ENCODE data around the gene GALNS. TPM values are rescaled to one million over a fixed set of nuclear protein-coding genes. Genes with fewer than 3 reads are reported as not detected.

Gene GALNS
- total RNA-seq, 2 donors from 2014 or later = 24.8 to 38.7 TPM

GRCh38 chr16:88779406-88780141, 77.2 kb downstream of the GALNS start:
- H3K36me3 ChIP-seq = no peaks in the 10 kb centered on the region
- no peaks in the 10 kb centered on the region for H3K9me3 ChIP-seq
- H3K4me3 ChIP-seq = no peak overlapping the region
- H3K27me3 ChIP-seq (replicated peaks; ENCODE audit: insufficient read depth) = no peaks in the 10 kb centered on the region
- H3K27ac ChIP-seq = no peak overlapping the region
- ATAC-seq (ENCODE audit: insufficient number of reproducible peaks, low FRiP score, low read depth) (no peak), DNase-seq (ENCODE audit: low spot score) (no peak)
- H3K4me1 ChIP-seq (ENCODE audit: control insufficient read depth in 1 of 2, low read depth in 2 of 2) = peaks cover 26 to 43% of the 10 kb centered on the region in 2 donors
- TF ChIP-seq CTCF (IDR thresholded peaks at IDR 0.05) = no peak

- Histone ChIP-seq H3K4me1 (ENCODE audit: control insufficient read depth in 1 of 2, low read depth in 2 of 2) (peaks cover 21 to 46% of the 10 kb centered on the region in 2 donors), H3K27ac (no peak overlapping the region), H3K4me3 (no peak overlapping the region), H3K9me3 (no peaks in the 10 kb centered on the region), H3K36me3 (no peaks in the 10 kb centered on the region), H3K27me3 (replicated peaks; ENCODE audit: insufficient read depth) (no peaks in the 10 kb centered on the region)
- DNase-seq (ENCODE audit: low spot score) (no peak), ATAC-seq (ENCODE audit: insufficient number of reproducible peaks, low FRiP score, low read depth) (no peak)
- no peak for TF ChIP-seq CTCF (IDR thresholded peaks at IDR 0.05)
Measured at GRCh38 chr16:88778541-88779065, 78.1 kb downstream of the GALNS start.

- no peak overlapping the region for H3K4me3 ChIP-seq
Measured at GRCh38 chr16:88778271-88778525, 78.5 kb downstream of the GALNS start.

DNA sequence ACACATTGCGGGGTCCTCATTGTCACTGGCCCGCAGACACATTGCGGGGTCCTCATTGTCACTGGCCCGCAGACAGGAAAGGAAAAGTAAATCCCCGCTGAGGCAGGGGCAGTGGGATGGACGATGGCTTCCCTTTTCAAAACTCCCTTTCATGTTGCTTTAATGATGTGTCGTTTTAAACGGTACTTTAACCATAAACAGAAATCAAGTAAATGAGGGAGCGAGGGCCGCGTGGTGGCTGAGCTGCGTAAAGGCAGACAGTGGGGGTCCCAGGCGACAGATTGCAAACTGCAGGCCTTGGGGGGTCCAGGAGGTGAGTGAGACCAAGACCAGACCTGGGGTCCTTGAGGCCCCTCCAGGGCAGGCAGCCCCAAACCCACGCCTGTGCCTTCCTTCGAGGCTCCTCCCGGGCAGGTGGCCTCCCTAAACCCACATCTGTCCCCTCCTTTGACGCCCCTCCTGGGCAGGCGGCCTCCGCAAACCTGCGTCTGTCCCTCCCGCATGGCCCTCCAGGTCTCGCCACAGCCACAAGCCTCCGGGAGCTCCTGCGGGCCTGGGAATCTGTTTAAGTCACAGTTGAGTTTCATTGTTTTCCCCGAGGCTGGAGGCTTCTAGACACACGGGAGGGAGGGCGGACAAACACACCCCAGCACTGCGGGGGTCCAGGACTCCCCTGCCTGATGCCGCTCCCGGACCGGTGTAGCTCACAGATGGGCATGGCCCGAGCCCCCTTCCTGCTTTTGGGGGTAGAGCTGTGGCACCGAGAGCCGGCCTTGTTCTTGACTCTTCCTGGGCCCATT, 79.1 kb downstream of the GALNS start:
- no peak for TF ChIP-seq CTCF (IDR thresholded peaks at IDR 0.05)
- no peaks in the 10 kb centered on the region for H3K27me3 ChIP-seq (replicated peaks; ENCODE audit: insufficient read depth)
- H3K9me3 ChIP-seq = no peaks in the 10 kb centered on the region
- H3K4me1 ChIP-seq (ENCODE audit: control insufficient read depth in 1 of 2, low read depth in 2 of 2) = peaks cover 22 to 46% of the 10 kb centered on the region in 2 donors
- DNase-seq (ENCODE audit: low spot score) (no peak), ATAC-seq (ENCODE audit: insufficient number of reproducible peaks, low FRiP score, low read depth) (no peak)
- no peak overlapping the region for H3K4me3 ChIP-seq
- H3K27ac ChIP-seq = no peak overlapping the region
- no peaks in the 10 kb centered on the region for H3K36me3 ChIP-seq

More at GRCh38 chr16:88778271-88778525, 78.5 kb downstream of the GALNS start:
- H3K36me3 ChIP-seq = no peaks in the 10 kb centered on the region
- TF ChIP-seq CTCF (IDR thresholded peaks at IDR 0.05) = no peak
- no peak overlapping the region for H3K27ac ChIP-seq
- no peaks in the 10 kb centered on the region for H3K9me3 ChIP-seq
- ATAC-seq (ENCODE audit: insufficient number of reproducible peaks, low FRiP score, low read depth) = no peak
- peaks cover 24 to 46% of the 10 kb centered on the region in 2 donors for H3K4me1 ChIP-seq (ENCODE audit: control insufficient read depth in 1 of 2, low read depth in 2 of 2)
- H3K27me3 ChIP-seq (replicated peaks; ENCODE audit: insufficient read depth) = no peaks in the 10 kb centered on the region
- DNase-seq (ENCODE audit: low spot score) = no peak

GRCh38 chr16:88775825-88776224, 80.9 kb downstream of the GALNS start:
- H3K27ac ChIP-seq = no peak overlapping the region
- ATAC-seq (ENCODE audit: insufficient number of reproducible peaks, low FRiP score, low read depth) (no peak), DNase-seq (ENCODE audit: low spot score) (no peak)
- H3K4me3 ChIP-seq = no peak overlapping the region
- H3K27me3 ChIP-seq (replicated peaks; ENCODE audit: insufficient read depth) = no peaks in the 10 kb centered on the region
- H3K36me3 ChIP-seq = no peaks in the 10 kb centered on the region
- peaks cover 11 to 48% of the 10 kb centered on the region in 2 donors for H3K4me1 ChIP-seq (ENCODE audit: control insufficient read depth in 1 of 2, low read depth in 2 of 2)
- TF ChIP-seq CTCF (IDR thresholded peaks at IDR 0.05) = no peak
- H3K9me3 ChIP-seq = no peaks in the 10 kb centered on the region
